Suprapubic skin (tissue), 4 donors: ENCODE results near the gene BMP2.

Source experiments
- EP300 ChIP-seq: sonication (generic); formaldehyde crosslinking; IDR thresholded peaks from one replicate; pipeline ENCODE4 v1.6.1; 2017; ENCODE audit warnings: antibody characterized with exemption
- POLR2A ChIP-seq, 2 donors: fragments of 450-650 bp; IDR thresholded peaks; one replicate each; pipeline ENCODE4 v1.6.1; 2017; ENCODE audit warnings: antibody characterized with exemption in 2 of 2, mild to moderate bottlenecking in 2 of 2, moderate library complexity in 2 of 2
- POLR2AphosphoS5 ChIP-seq, 3 donors: sonication (generic); formaldehyde crosslinking; IDR thresholded peaks; one replicate each; pipeline ENCODE4 v1.6.1; 2017; ENCODE audit warnings: antibody characterized with exemption in 3 of 3
- TF ChIP-seq, protein P1 (sequence below), 2 donors: fragments of 200-600 bp in 1 of 2; fragments of 450-650 bp in 1 of 2; sonication (generic) in 1 of 2; IDR thresholded peaks; one replicate each; pipeline ENCODE4 v1.5.1; 2016 to 2019; ENCODE audit warnings: antibody characterized with exemption in 2 of 2, mild to moderate bottlenecking in 1 of 2, moderate library complexity in 1 of 2

DNA sequence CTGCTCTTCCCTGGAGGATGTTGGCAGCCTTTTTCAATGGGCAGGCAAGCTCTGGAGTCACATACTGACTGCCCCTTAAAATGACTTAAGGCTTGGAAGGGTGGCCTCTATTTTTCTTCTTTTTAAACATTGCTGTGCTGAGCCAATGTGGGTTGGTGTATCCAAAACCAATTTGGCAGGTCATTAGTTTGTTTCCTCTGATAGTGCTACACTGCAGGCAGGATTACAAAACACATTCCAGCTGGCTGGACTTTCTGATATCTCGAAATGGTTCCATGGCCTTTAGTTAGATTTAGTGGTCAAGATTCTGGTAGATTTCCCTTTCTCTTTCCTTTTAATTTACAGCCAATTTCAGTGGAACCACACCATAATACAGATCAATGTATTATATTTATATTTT, 28.1 kb upstream of the BMP2 start:
- TF ChIP-seq POLR2A (IDR thresholded peaks at IDR 0.05) (no peak), EP300 (no peak), POLR2AphosphoS5 (IDR thresholded peaks at IDR 0.05) (no peak)
- TF ChIP-seq, protein P1, sequence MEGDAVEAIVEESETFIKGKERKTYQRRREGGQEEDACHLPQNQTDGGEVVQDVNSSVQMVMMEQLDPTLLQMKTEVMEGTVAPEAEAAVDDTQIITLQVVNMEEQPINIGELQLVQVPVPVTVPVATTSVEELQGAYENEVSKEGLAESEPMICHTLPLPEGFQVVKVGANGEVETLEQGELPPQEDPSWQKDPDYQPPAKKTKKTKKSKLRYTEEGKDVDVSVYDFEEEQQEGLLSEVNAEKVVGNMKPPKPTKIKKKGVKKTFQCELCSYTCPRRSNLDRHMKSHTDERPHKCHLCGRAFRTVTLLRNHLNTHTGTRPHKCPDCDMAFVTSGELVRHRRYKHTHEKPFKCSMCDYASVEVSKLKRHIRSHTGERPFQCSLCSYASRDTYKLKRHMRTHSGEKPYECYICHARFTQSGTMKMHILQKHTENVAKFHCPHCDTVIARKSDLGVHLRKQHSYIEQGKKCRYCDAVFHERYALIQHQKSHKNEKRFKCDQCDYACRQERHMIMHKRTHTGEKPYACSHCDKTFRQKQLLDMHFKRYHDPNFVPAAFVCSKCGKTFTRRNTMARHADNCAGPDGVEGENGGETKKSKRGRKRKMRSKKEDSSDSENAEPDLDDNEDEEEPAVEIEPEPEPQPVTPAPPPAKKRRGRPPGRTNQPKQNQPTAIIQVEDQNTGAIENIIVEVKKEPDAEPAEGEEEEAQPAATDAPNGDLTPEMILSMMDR (IDR thresholded peaks at IDR 0.05), result no peak
